Liver (tissue), 9 donors: ENCODE measurements around the gene PLA2G4A. TPM values are rescaled to one million over a fixed set of nuclear protein-coding genes. Genes with fewer than 3 reads are reported as not detected.

Experiments used
- DNase-seq: peaks from one replicate; pipeline ENCODE4 v3.0.0-alpha.2; 2017; ENCODE audit warnings: low spot score
- H3K27ac ChIP-seq, 2 donors: one replicate each; pipeline ENCODE4 v1.7.0; 2013; ENCODE audit warnings: inconsistent platforms in 2 of 2, low read length in 2 of 2, control low read depth in 1 of 2, low read depth in 1 of 2, mild to moderate bottlenecking in 1 of 2
- H3K27me3 ChIP-seq, 4 donors: one replicate each; pipeline versions ENCODE4 v1.6.1 to v1.7.0; 2013; ENCODE audit warnings: low read length in 3 of 4, inconsistent platforms in 1 of 4, mild to moderate bottlenecking in 1 of 4, moderate library complexity in 1 of 4; ENCODE audit not compliant: control insufficient read depth in 4 of 4, insufficient read depth in 4 of 4
- H3K36me3 ChIP-seq, 4 donors: one replicate each; pipeline versions ENCODE4 v1.6.1 to v1.7.0; 2013; ENCODE audit warnings: low read length in 3 of 4, mild to moderate bottlenecking in 3 of 4, low read depth in 1 of 4, moderate library complexity in 1 of 4; ENCODE audit not compliant: control insufficient read depth in 4 of 4, insufficient read depth in 3 of 4
- H3K4me1 ChIP-seq, 4 donors: one replicate each; pipeline versions ENCODE4 v1.6.1 to v1.7.0; 2013; ENCODE audit warnings: low read length in 3 of 4, mild to moderate bottlenecking in 3 of 4, moderate library complexity in 1 of 4; ENCODE audit not compliant: control insufficient read depth in 4 of 4, insufficient read depth in 4 of 4
- H3K4me3 ChIP-seq, 3 donors: one replicate each; pipeline versions ENCODE4 v1.6.1 to v1.7.0; 2013; ENCODE audit warnings: low read length in 3 of 3, control low read depth in 1 of 3, low read depth in 1 of 3, mild to moderate bottlenecking in 1 of 3
- H3K9ac ChIP-seq, 2 donors: one replicate each; pipeline ENCODE4 v1.7.0; 2013; ENCODE audit warnings: low read length in 2 of 2, mild to moderate bottlenecking in 2 of 2, moderate library complexity in 2 of 2, control low read depth in 1 of 2, low read depth in 1 of 2
- H3K9me3 ChIP-seq, 4 donors: one replicate each; pipeline versions ENCODE4 v1.6.1 to v1.7.0; 2013; ENCODE audit warnings: low read length in 3 of 4; ENCODE audit not compliant: control insufficient read depth in 4 of 4
- EGR1 ChIP-seq, 2 donors: IDR thresholded peaks; 2 replicates each; pipeline ENCODE4 v1.6.1; 2016 to 2018; ENCODE audit warnings: antibody characterized with exemption in 2 of 2, low read depth in 2 of 2
- FOXA1 ChIP-seq: IDR thresholded peaks from 2 replicates; pipeline ENCODE4 v1.6.1; 2016; ENCODE audit warnings: antibody characterized with exemption
- FOXA2 ChIP-seq: IDR thresholded peaks from 2 replicates; pipeline ENCODE4 v1.6.1; 2016; ENCODE audit warnings: antibody characterized with exemption
- GABPA ChIP-seq, 2 donors: IDR thresholded peaks in 1 of 2; conservative IDR thresholded peaks in 1 of 2; 2 replicates each; pipeline ENCODE4 v1.6.1; 2016; ENCODE audit warnings: antibody characterized with exemption in 2 of 2, mild to moderate bottlenecking in 1 of 2, moderate library complexity in 1 of 2
- HNF4A ChIP-seq, 2 donors: conservative IDR thresholded peaks; 2 replicates each; pipeline ENCODE4 v1.6.1; 2016; ENCODE audit warnings: antibody characterized with exemption in 2 of 2, mild to moderate bottlenecking in 2 of 2
- HNF4G ChIP-seq: IDR thresholded peaks from 2 replicates; pipeline ENCODE4 v1.6.1; 2016; ENCODE audit warnings: antibody characterized with exemption
- JUND ChIP-seq, 2 donors: IDR thresholded peaks; 2 replicates each; pipeline ENCODE4 v1.6.1; 2016; ENCODE audit warnings: antibody characterized with exemption in 2 of 2
- NR2F2 ChIP-seq: IDR thresholded peaks from 2 replicates; pipeline ENCODE4 v1.6.1; 2016; ENCODE audit warnings: antibody characterized with exemption
- RAD21 ChIP-seq, 2 donors: IDR thresholded peaks; 2 replicates each; pipeline ENCODE4 v1.6.1; 2016; ENCODE audit warnings: antibody characterized with exemption in 2 of 2, mild to moderate bottlenecking in 2 of 2
- SP1 ChIP-seq: IDR thresholded peaks from 2 replicates; pipeline ENCODE4 v1.6.1; 2018; ENCODE audit warnings: antibody characterized with exemption, mild to moderate bottlenecking
- TAF1 ChIP-seq: conservative IDR thresholded peaks from 2 replicates; pipeline ENCODE4 v1.6.1; 2016; ENCODE audit warnings: antibody characterized with exemption, mild to moderate bottlenecking
- YY1 ChIP-seq: IDR thresholded peaks from 2 replicates; pipeline ENCODE4 v1.6.1; 2016; ENCODE audit warnings: antibody characterized with exemption, mild to moderate bottlenecking
- WGBS: extraction: QIAGEN DNeasy Blood & Tissue Kit; methylation state at CpG from one replicate; pipeline ENCODE4 v1.1.7; 2013; 5-methylcytosine and 5-hydroxymethylcytosine counted together
- polyA plus RNA-seq, 2 donors: library from polyadenylated mRNA; stranded (reverse) in 1 of 2; unstranded in 1 of 2; fragments of 200-250 nt in 1 of 2; fragments of >200 nt in 1 of 2; fragmentation: Nextera tagmentation in 1 of 2; extraction: Ambion mirVana in 1 of 2; gene quantifications; one replicate each; pipeline versions ENCODE4 v1.2.1 to v1.2.3, GENCODE V29; 2013 to 2015
- total RNA-seq, 2 donors: library from RNA; depleted of rRNA; stranded (reverse); fragments of >200 nt; gene quantifications; one replicate each; pipeline ENCODE4 v1.2.3, GENCODE V29; 2014
- TF ChIP-seq, protein P1 (sequence below): IDR thresholded peaks from 2 replicates; pipeline ENCODE4 v1.6.1; 2016; ENCODE audit warnings: antibody characterized with exemption
- TF ChIP-seq, protein P2 (sequence below): IDR thresholded peaks from 2 replicates; pipeline ENCODE4 v1.6.1; 2016; ENCODE audit warnings: antibody characterized with exemption, mild to moderate bottlenecking
- TF ChIP-seq, protein P3 (sequence below): IDR thresholded peaks from 2 replicates; pipeline ENCODE4 v1.6.1; 2016; ENCODE audit warnings: antibody characterized with exemption
- TF ChIP-seq, protein P4 (sequence below): fragments of 150-350 bp; IDR thresholded peaks from 2 replicates; pipeline ENCODE4 v1.5.1; 2017; ENCODE audit warnings: improper control_type of control experiment, low read depth, low read length; ENCODE audit not compliant: missing input control
- TF ChIP-seq, protein P5 (sequence below): IDR thresholded peaks from 2 replicates; pipeline ENCODE4 v1.6.1; 2016; ENCODE audit warnings: antibody characterized with exemption
- donor health status: healthy.
- donor health status: healthy.
- donor health status: healthy.
- donor health status: healthy.
- donor health status: healthy.

Gene PLA2G4A
- total and polyA plus RNA-seq, 4 donors, result 0.39 to 2.5 (median 1.1) TPM

DNA sequence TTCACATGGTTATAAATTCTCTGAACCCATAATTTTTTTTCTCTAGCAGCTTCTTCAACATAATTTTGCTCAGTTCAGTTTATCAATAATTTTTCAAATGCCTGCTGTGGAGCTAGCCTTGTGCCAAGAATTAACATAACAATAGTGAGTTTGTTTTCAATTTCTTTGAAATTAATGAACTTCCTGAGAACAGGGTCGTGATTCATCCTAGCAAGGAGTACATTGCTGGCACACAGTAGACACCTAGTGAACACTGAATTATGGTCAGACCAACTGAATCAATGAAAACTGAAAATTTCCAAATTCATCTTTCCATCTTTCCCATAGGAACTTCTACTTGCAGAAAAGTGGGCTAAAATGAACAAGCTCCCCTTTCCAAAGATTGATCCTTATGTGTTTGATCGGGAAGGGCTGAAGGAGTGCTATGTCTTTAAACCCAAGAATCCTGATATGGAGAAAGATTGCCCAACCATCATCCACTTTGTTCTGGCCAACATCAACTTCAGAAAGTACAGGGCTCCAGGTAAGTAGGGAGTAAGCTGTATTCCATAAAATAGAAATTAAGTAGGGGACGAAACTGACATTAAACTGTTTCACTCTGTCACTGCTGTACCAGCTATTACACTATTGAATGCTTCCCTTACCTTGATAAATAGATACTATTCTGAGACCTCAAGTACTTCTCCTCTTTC lies 148.7 kb downstream of the PLA2G4A start:
- Histone ChIP-seq H3K9me3 (no peaks in the 10 kb centered on the region), H3K9ac (no peak overlapping the region), H3K4me3 (no peak overlapping the region), H3K36me3 (no peaks in the 10 kb centered on the region), H3K4me1 (no peaks in the 10 kb centered on the region), H3K27me3 (peaks cover 0 to 2% (median 0%) of the 10 kb centered on the region in 4 donors), H3K27ac (no peak overlapping the region)
- TF ChIP-seq FOXA2 (no peak), NR2F2 (no peak), YY1 (no peak), RAD21 (IDR thresholded peaks at IDR 0.05) (no peak)
- TF ChIP-seq, protein P1, sequence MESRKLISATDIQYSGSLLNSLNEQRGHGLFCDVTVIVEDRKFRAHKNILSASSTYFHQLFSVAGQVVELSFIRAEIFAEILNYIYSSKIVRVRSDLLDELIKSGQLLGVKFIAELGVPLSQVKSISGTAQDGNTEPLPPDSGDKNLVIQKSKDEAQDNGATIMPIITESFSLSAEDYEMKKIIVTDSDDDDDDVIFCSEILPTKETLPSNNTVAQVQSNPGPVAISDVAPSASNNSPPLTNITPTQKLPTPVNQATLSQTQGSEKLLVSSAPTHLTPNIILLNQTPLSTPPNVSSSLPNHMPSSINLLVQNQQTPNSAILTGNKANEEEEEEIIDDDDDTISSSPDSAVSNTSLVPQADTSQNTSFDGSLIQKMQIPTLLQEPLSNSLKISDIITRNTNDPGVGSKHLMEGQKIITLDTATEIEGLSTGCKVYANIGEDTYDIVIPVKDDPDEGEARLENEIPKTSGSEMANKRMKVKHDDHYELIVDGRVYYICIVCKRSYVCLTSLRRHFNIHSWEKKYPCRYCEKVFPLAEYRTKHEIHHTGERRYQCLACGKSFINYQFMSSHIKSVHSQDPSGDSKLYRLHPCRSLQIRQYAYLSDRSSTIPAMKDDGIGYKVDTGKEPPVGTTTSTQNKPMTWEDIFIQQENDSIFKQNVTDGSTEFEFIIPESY, result no peak
- DNase-seq, result no peak
- WGBS, result 72% methylated on average over 3 of the region's 3 CpGs

DNA sequence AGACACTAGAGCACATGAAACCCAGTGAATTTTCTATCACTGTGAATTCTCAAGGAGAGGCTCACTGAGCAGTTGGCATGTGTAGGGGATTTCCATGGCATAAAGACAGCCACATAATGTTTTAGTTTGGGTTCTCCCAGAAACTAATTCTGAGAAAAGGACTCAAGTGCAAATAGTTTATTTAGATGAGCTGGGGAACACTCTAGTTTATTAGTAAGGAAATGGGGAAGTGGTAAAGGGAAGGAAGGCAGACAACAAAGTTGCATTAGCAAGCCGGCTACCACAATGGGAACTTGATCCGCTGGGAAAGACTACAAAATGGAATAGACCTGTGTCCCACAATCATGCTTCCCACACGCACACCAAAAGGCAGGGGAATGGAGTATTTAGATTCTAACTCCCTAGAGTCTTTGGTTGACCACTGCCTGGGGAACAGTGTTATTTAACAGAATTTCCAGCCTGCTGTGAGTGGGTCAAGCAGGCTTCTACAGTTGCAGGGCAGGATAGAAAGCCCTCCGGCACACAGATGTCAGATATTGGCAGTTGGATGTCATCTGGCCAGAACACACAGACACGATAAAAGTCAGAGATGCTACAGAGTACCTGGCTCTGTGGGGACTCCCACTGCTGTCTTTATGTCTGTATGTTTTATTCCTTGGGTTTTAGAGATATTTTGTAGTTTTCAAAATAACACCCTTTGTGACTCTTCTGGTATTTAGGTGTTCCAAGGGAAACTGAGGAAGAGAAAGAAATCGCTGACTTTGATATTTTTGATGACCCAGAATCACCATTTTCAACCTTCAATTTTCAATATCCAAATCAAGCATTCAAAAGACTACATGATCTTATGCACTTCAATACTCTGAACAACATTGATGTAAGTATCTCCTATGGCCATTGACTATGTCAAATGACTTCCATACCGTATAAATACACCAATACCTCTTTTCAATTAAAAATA lies 150.1 kb downstream of the PLA2G4A start:
- Histone ChIP-seq H3K9ac (no peak overlapping the region), H3K9me3 (no peaks in the 10 kb centered on the region), H3K27ac (no peak overlapping the region), H3K4me3 (no peak overlapping the region), H3K27me3 (no peaks in the 10 kb centered on the region), H3K36me3 (no peaks in the 10 kb centered on the region), H3K4me1 (no peaks in the 10 kb centered on the region)
- no peak for TF ChIP-seq JUND (IDR thresholded peaks at IDR 0.05)
- TF ChIP-seq, protein P2, sequence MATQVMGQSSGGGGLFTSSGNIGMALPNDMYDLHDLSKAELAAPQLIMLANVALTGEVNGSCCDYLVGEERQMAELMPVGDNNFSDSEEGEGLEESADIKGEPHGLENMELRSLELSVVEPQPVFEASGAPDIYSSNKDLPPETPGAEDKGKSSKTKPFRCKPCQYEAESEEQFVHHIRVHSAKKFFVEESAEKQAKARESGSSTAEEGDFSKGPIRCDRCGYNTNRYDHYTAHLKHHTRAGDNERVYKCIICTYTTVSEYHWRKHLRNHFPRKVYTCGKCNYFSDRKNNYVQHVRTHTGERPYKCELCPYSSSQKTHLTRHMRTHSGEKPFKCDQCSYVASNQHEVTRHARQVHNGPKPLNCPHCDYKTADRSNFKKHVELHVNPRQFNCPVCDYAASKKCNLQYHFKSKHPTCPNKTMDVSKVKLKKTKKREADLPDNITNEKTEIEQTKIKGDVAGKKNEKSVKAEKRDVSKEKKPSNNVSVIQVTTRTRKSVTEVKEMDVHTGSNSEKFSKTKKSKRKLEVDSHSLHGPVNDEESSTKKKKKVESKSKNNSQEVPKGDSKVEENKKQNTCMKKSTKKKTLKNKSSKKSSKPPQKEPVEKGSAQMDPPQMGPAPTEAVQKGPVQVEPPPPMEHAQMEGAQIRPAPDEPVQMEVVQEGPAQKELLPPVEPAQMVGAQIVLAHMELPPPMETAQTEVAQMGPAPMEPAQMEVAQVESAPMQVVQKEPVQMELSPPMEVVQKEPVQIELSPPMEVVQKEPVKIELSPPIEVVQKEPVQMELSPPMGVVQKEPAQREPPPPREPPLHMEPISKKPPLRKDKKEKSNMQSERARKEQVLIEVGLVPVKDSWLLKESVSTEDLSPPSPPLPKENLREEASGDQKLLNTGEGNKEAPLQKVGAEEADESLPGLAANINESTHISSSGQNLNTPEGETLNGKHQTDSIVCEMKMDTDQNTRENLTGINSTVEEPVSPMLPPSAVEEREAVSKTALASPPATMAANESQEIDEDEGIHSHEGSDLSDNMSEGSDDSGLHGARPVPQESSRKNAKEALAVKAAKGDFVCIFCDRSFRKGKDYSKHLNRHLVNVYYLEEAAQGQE, result no peak
- TF ChIP-seq HNF4A (conservative IDR thresholded peaks at IDR 0.05), result no peak
- no peak for TF ChIP-seq SP1
- TF ChIP-seq, protein P1, result no peak
- TF ChIP-seq, protein P3, sequence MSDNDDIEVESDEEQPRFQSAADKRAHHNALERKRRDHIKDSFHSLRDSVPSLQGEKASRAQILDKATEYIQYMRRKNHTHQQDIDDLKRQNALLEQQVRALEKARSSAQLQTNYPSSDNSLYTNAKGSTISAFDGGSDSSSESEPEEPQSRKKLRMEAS, result no peak
- no peak for TF ChIP-seq GABPA (IDR thresholded peaks at IDR 0.05 in 1 of 2, conservative IDR thresholded peaks at IDR 0.05 in 1 of 2)
- no peak for TF ChIP-seq FOXA2
- TF ChIP-seq RAD21 (IDR thresholded peaks at IDR 0.05), result no peak
- TF ChIP-seq, protein P4, sequence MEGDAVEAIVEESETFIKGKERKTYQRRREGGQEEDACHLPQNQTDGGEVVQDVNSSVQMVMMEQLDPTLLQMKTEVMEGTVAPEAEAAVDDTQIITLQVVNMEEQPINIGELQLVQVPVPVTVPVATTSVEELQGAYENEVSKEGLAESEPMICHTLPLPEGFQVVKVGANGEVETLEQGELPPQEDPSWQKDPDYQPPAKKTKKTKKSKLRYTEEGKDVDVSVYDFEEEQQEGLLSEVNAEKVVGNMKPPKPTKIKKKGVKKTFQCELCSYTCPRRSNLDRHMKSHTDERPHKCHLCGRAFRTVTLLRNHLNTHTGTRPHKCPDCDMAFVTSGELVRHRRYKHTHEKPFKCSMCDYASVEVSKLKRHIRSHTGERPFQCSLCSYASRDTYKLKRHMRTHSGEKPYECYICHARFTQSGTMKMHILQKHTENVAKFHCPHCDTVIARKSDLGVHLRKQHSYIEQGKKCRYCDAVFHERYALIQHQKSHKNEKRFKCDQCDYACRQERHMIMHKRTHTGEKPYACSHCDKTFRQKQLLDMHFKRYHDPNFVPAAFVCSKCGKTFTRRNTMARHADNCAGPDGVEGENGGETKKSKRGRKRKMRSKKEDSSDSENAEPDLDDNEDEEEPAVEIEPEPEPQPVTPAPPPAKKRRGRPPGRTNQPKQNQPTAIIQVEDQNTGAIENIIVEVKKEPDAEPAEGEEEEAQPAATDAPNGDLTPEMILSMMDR, result no peak
- TF ChIP-seq FOXA1, result no peak
- TF ChIP-seq, protein P5, sequence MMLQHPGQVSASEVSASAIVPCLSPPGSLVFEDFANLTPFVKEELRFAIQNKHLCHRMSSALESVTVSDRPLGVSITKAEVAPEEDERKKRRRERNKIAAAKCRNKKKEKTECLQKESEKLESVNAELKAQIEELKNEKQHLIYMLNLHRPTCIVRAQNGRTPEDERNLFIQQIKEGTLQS, result no peak
- TF ChIP-seq EGR1 (IDR thresholded peaks at IDR 0.05; ENCODE audit: low read depth in 2 of 2), result no peak
- TF ChIP-seq TAF1, result no peak
- no peak for TF ChIP-seq NR2F2
- no peak for TF ChIP-seq HNF4G
- WGBS, result 71% methylated on average over 7 of the region's 7 CpGs
- no peak for DNase-seq
